H9 (cell line): ENCODE data around the gene PSMB7. TPM values are rescaled to one million over a fixed set of nuclear protein-coding genes. Genes with fewer than 3 reads are reported as not detected.

Experiments
- DNase-seq: peaks from one replicate; pipeline ENCODE4 v3.0.0-alpha.2; 2017
- H2AFZ ChIP-seq: one replicate; pipeline ENCODE4 v1.6.1; 2013; ENCODE audit warnings: mild to moderate bottlenecking, low read length, control low read depth, moderate library complexity
- H2AK5ac ChIP-seq: 2 replicates; pipeline ENCODE4 v1.6.1; 2013; ENCODE audit warnings: low read length, control low read depth, mixed read lengths; ENCODE audit not compliant: insufficient read length
- H2BK120ac ChIP-seq: one replicate; pipeline ENCODE4 v1.6.1; 2013; ENCODE audit warnings: low read depth, mild to moderate bottlenecking, low read length, control low read depth, inconsistent platforms; ENCODE audit not compliant: poor library complexity, severe bottlenecking
- H2BK12ac ChIP-seq: 2 replicates; pipeline ENCODE4 v1.6.1; 2013; ENCODE audit warnings: low read length, control low read depth, mixed read lengths, low read depth; ENCODE audit not compliant: insufficient read length
- H2BK15ac ChIP-seq: 2 replicates; pipeline ENCODE4 v1.6.1; 2013; ENCODE audit warnings: low read depth, low read length, control low read depth
- H2BK20ac ChIP-seq: one replicate; pipeline ENCODE4 v1.6.1; 2013; ENCODE audit warnings: low read depth, mild to moderate bottlenecking, low read length, control low read depth, inconsistent platforms; ENCODE audit not compliant: poor library complexity, severe bottlenecking
- H2BK5ac ChIP-seq: 2 replicates; pipeline ENCODE4 v1.6.1; 2013; ENCODE audit warnings: low read length, control low read depth, mixed read lengths; ENCODE audit not compliant: insufficient read length
- H3K14ac ChIP-seq: 2 replicates; pipeline ENCODE4 v1.6.1; 2013; ENCODE audit warnings: low read length, control low read depth; ENCODE audit not compliant: insufficient read depth
- H3K18ac ChIP-seq: 2 replicates; pipeline ENCODE4 v1.6.1; 2013; ENCODE audit warnings: low read depth, mild to moderate bottlenecking, mixed read lengths, low read length, control low read depth; ENCODE audit not compliant: insufficient read length
- H3K23ac ChIP-seq: 2 replicates; pipeline ENCODE4 v1.6.1; 2013; ENCODE audit warnings: low read length, control low read depth, mixed read lengths, low read depth; ENCODE audit not compliant: insufficient read length
- H3K23me2 ChIP-seq: 2 replicates; pipeline ENCODE4 v1.6.1; 2013; ENCODE audit warnings: low read depth, mild to moderate bottlenecking, mixed read lengths, low read length, control low read depth; ENCODE audit not compliant: insufficient read length, poor library complexity, severe bottlenecking
- H3K27ac ChIP-seq: 2 replicates; pipeline ENCODE4 v1.5.1; 2013; ENCODE audit warnings: low read length, control low read depth, mixed read lengths, low read depth; ENCODE audit not compliant: insufficient read length
- H3K27me3 ChIP-seq: 2 replicates; pipeline ENCODE4 v1.6.1; 2013; ENCODE audit warnings: low read length, control low read depth, inconsistent platforms; ENCODE audit not compliant: insufficient read depth
- H3K4ac ChIP-seq: 2 replicates; pipeline ENCODE4 v1.6.1; 2013; ENCODE audit warnings: low read depth, mild to moderate bottlenecking, control low read depth, inconsistent platforms, low read length, moderate library complexity
- H3K4me1 ChIP-seq: 2 replicates; pipeline ENCODE4 v1.6.1; 2013; ENCODE audit warnings: low read length, control low read depth, inconsistent platforms; ENCODE audit not compliant: insufficient read depth
- H3K4me2 ChIP-seq: 2 replicates; pipeline ENCODE4 v1.6.1; 2013; ENCODE audit warnings: low read length, control low read depth, mixed read lengths; ENCODE audit not compliant: insufficient read length, insufficient read depth
- H3K56ac ChIP-seq: 2 replicates; pipeline ENCODE4 v1.6.1; 2013; ENCODE audit warnings: low read depth, mild to moderate bottlenecking, mixed read lengths, low read length, control low read depth; ENCODE audit not compliant: insufficient read length
- H3K79me1 ChIP-seq: 2 replicates; pipeline ENCODE4 v1.6.1; 2013; ENCODE audit warnings: low read depth, mild to moderate bottlenecking, moderate library complexity, low read length, control low read depth, inconsistent platforms; ENCODE audit not compliant: insufficient read depth, poor library complexity, severe bottlenecking
- H3K79me2 ChIP-seq: 2 replicates; pipeline ENCODE4 v1.6.1; 2013; ENCODE audit warnings: low read length, control low read depth, inconsistent platforms; ENCODE audit not compliant: insufficient read depth
- H3K9ac ChIP-seq: 2 replicates; pipeline ENCODE4 v1.6.1; 2013; ENCODE audit warnings: low read length, control low read depth, mixed read lengths; ENCODE audit not compliant: insufficient read length; ENCODE audit errors: extremely low read depth
- H3K9me3 ChIP-seq: one replicate; pipeline ENCODE4 v1.6.1; 2013; ENCODE audit warnings: low read depth, low read length, inconsistent platforms; ENCODE audit not compliant: control insufficient read depth
- H3T11ph ChIP-seq: one replicate; pipeline ENCODE4 v1.6.1; 2013; ENCODE audit warnings: mild to moderate bottlenecking, low read length, control low read depth, inconsistent platforms
- H4K20me1 ChIP-seq: one replicate; pipeline ENCODE4 v1.6.1; 2013; ENCODE audit not compliant: control insufficient read depth, insufficient read length, insufficient read depth
- H4K5ac ChIP-seq: 2 replicates; pipeline ENCODE4 v1.6.1; 2013; ENCODE audit warnings: low read depth, mild to moderate bottlenecking, mixed read lengths, low read length, control low read depth; ENCODE audit not compliant: insufficient read length
- H4K8ac ChIP-seq: replicated peaks from 2 replicates; pipeline ENCODE4 v1.6.1; 2013; ENCODE audit warnings: low read length, control low read depth, mixed read lengths, low read depth; ENCODE audit not compliant: insufficient read length
- H4K91ac ChIP-seq: 2 replicates; pipeline ENCODE4 v1.6.1; 2013; ENCODE audit warnings: low read depth, mild to moderate bottlenecking, moderate library complexity, mixed read lengths, low read length, control low read depth; ENCODE audit not compliant: insufficient read length
- H3K27ac Mint-ChIP-seq, 3 experiments: 2 replicates in 2 of 3; 3 replicates in 1 of 3; pipeline ENCODE4 v1.8.0; 2020 to 2021; ENCODE audit warnings: mixed read lengths in 3 of 3, mild to moderate bottlenecking in 1 of 3, moderate library complexity in 1 of 3
- H3K27me3 Mint-ChIP-seq: 2 replicates; pipeline ENCODE4 v1.8.0; 2021; ENCODE audit warnings: low read depth, mild to moderate bottlenecking, moderate library complexity, mixed read lengths
- H3K36me3 Mint-ChIP-seq, 3 experiments: 2 replicates in 2 of 3; 3 replicates in 1 of 3; pipeline ENCODE4 v1.8.0; 2020 to 2021; ENCODE audit warnings: low read depth in 3 of 3, mixed read lengths in 3 of 3; ENCODE audit not compliant: insufficient read depth in 1 of 3
- H3K4me1 Mint-ChIP-seq, 2 experiments: 2 replicates each; pipeline ENCODE4 v1.8.0; 2020; ENCODE audit warnings: mixed read lengths in 2 of 2
- H3K4me3 Mint-ChIP-seq, 2 experiments: 2 replicates in 1 of 2; 3 replicates in 1 of 2; pipeline ENCODE4 v1.8.0; 2020 to 2021; ENCODE audit warnings: mild to moderate bottlenecking in 2 of 2, mixed read lengths in 2 of 2, moderate library complexity in 1 of 2
- H3K9me3 Mint-ChIP-seq, 2 experiments: 2 replicates in 1 of 2; 3 replicates in 1 of 2; pipeline ENCODE4 v1.8.0; 2020; ENCODE audit warnings: mild to moderate bottlenecking in 2 of 2, mixed read lengths in 2 of 2, moderate library complexity in 1 of 2
- WGBS: extraction: QIAGEN DNeasy Blood & Tissue Kit; methylation state at CpG from one replicate; pipeline ENCODE4 v1.1.7; 2013; ENCODE audit warnings: missing lambda C conversion rate, low lambda C conversion rate, mixed read lengths; ENCODE audit not compliant: insufficient read length; ENCODE audit errors: extremely low coverage; 5-methylcytosine and 5-hydroxymethylcytosine counted together
- total RNA-seq: library from RNA; stranded (reverse); gene quantifications from 2 replicates; pipeline ENCODE4 v1.2.1, GENCODE V29; 2021
- TF ChIP-seq, protein P1 (sequence below): fragments of 200-600 bp; sonication (generic); conservative IDR thresholded peaks from 3 replicates; pipeline ENCODE4 v1.8.0; 2021; ENCODE audit warnings: antibody characterized with exemption, mild to moderate bottlenecking

PSMB7 gene
- total RNA-seq, 1 experiment from 2014 or later = 209 TPM

DNA sequence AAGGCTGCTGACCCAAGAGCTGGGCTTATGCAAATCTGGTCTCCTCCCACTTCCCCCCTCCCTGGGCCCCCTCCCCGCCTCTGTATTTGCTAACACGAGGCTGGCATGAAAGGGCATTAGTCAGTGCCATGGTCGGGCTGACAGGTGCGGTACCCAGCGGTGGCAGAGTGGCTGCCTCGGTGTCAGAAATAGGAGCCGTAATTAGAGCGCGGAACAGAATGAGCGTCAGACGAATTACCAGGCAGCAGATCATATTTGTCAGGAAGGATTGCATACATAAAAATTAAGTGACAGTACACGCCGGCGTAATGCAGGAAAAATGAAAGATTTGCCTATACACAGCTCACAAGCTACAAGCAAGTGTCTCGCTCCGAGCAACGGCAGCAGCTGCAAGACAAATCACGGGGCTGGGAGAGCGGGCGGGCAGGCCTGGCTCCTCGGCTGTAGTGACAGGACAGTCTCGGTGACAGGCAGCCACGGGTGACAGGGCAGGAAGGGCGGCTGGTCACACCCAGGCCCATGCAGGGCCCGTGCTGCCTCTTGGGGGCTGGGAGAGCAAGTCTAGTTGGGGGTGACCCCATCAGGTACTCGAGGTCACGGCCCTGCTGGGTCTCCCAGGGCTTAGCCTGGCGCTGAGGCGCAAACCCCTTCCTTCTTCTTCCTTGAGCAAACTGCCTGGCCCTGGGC lies 85.1 kb downstream of the PSMB7 start:
- no peak for DNase-seq
- Histone ChIP-seq H2BK12ac (no peak overlapping the region), H3K9me3 (no peaks in the 10 kb centered on the region), H4K20me1 (no peaks in the 10 kb centered on the region), H2AK5ac (no peak overlapping the region), H2BK120ac (no peak overlapping the region), H3K27me3 (no peaks in the 10 kb centered on the region), H2BK20ac (no peak overlapping the region), H3K4me1 (no peaks in the 10 kb centered on the region), H3K23me2 (no peaks in the 10 kb centered on the region), H3K14ac (no peak overlapping the region), H3K79me2 (no peaks in the 10 kb centered on the region), H2AFZ (no peak overlapping the region), H2BK15ac (no peak overlapping the region), H3K27ac (no peak overlapping the region), H3K4me2 (no peak overlapping the region), H4K91ac (no peak overlapping the region), H2BK5ac (no peak overlapping the region), H3K23ac (no peak overlapping the region), H4K8ac (no peak overlapping the region), H3K4ac (no peak overlapping the region), H3K9ac (no peak overlapping the region), H3K56ac (no peak overlapping the region), H3K18ac (no peak overlapping the region), H3T11ph (no peak overlapping the region), H3K79me1 (no peaks in the 10 kb centered on the region), H4K5ac (no peak overlapping the region)
- Mint-ChIP-seq H3K4me1 (peaks cover 8 to 12% of the 10 kb centered on the region in 2 experiments; a peak in 3 of 4 replicates), H3K36me3 (peaks cover 0 to 4% (median 0%) of the 10 kb centered on the region in 3 experiments; a peak in 1 of 7 replicates), H3K4me3 (no peak overlapping the region), H3K27ac (0 out of 7 replicates have a peak overlapping the region, but pooled peaks of 1 of the 3 experiments have one; percentile 34), H3K27me3 (no peaks in the 10 kb centered on the region), H3K9me3 (no peaks in the 10 kb centered on the region)
- TF ChIP-seq, protein P1, sequence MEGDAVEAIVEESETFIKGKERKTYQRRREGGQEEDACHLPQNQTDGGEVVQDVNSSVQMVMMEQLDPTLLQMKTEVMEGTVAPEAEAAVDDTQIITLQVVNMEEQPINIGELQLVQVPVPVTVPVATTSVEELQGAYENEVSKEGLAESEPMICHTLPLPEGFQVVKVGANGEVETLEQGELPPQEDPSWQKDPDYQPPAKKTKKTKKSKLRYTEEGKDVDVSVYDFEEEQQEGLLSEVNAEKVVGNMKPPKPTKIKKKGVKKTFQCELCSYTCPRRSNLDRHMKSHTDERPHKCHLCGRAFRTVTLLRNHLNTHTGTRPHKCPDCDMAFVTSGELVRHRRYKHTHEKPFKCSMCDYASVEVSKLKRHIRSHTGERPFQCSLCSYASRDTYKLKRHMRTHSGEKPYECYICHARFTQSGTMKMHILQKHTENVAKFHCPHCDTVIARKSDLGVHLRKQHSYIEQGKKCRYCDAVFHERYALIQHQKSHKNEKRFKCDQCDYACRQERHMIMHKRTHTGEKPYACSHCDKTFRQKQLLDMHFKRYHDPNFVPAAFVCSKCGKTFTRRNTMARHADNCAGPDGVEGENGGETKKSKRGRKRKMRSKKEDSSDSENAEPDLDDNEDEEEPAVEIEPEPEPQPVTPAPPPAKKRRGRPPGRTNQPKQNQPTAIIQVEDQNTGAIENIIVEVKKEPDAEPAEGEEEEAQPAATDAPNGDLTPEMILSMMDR = no peak
- WGBS = no CpG with 5 or more reads among the region's 29 CpGs
